IPS-20b (cell line): ENCODE results near the gene CDH13.
"Not testable (repeated sequence)": the region's sequence is repeated elsewhere in the genome, so short reads cannot be mapped to it uniquely, and the experiment has no call there.

ENCODE experiments used
- H3K27ac ChIP-seq: one replicate; pipeline ENCODE4 v1.5.1; 2013; ENCODE audit warnings: low read length
- H3K27me3 ChIP-seq: 2 replicates; pipeline ENCODE4 v1.6.1; 2013; ENCODE audit warnings: mild to moderate bottlenecking, low read length, inconsistent platforms; ENCODE audit not compliant: insufficient read depth
- H3K36me3 ChIP-seq: 2 replicates; pipeline ENCODE4 v1.6.1; 2013; ENCODE audit warnings: low read depth, mild to moderate bottlenecking, inconsistent platforms, low read length, moderate library complexity; ENCODE audit not compliant: insufficient read depth
- H3K4me1 ChIP-seq: 2 replicates; pipeline ENCODE4 v1.6.1; 2013; ENCODE audit warnings: mild to moderate bottlenecking, control low read depth, inconsistent platforms, low read length, moderate library complexity; ENCODE audit not compliant: insufficient read depth
- H3K4me3 ChIP-seq: 2 replicates; pipeline ENCODE4 v1.5.1; 2013; ENCODE audit warnings: mild to moderate bottlenecking, low read length, inconsistent platforms
- H3K9ac ChIP-seq: 2 replicates; pipeline ENCODE4 v1.6.1; 2013; ENCODE audit warnings: low read depth, mild to moderate bottlenecking, inconsistent platforms, low read length, moderate library complexity
- H3K9me3 ChIP-seq: 2 replicates; pipeline ENCODE4 v1.6.1; 2013; ENCODE audit warnings: mild to moderate bottlenecking, low read depth, low read length, inconsistent platforms; ENCODE audit not compliant: insufficient read depth

Gene CDH13

GRCh38 chr16:82911925-82912324 lies 285.2 kb downstream of the CDH13 start:
- Histone ChIP-seq H3K27me3 (no peaks in the 10 kb centered on the region), H3K9me3 (no peaks in the 10 kb centered on the region), H3K4me1 (no peaks in the 10 kb centered on the region), H3K36me3 (no peaks in the 10 kb centered on the region), H3K4me3 (no peak overlapping the region), H3K9ac (no peak overlapping the region), H3K27ac (no peak overlapping the region)

GRCh38 chr16:82915139-82915824 lies 288.5 kb downstream of the CDH13 start:
- H3K36me3 ChIP-seq: no peaks in the 10 kb centered on the region
- H3K4me1 ChIP-seq: no peaks in the 10 kb centered on the region
- no peak overlapping the region for H3K9ac ChIP-seq
- H3K27ac ChIP-seq: no peak overlapping the region
- no peak overlapping the region for H3K4me3 ChIP-seq
- H3K9me3 ChIP-seq: no peaks in the 10 kb centered on the region
- H3K27me3 ChIP-seq: no peaks in the 10 kb centered on the region

- Histone ChIP-seq H3K9me3 (no peaks in the 10 kb centered on the region), H3K4me3 (no peak overlapping the region), H3K9ac (no peak overlapping the region), H3K4me1 (no peaks in the 10 kb centered on the region), H3K27me3 (no peaks in the 10 kb centered on the region), H3K36me3 (no peaks in the 10 kb centered on the region), H3K27ac (no peak overlapping the region)
These were observed 291.3 kb downstream of the CDH13 start for GRCh38 chr16:82917886-82918595.

GRCh38 chr16:82924075-82924854 lies 297.5 kb downstream of the CDH13 start:
- Histone ChIP-seq H3K27me3 (no peaks in the 10 kb centered on the region), H3K36me3 (no peaks in the 10 kb centered on the region), H3K27ac (no peak overlapping the region), H3K9ac (no peak overlapping the region), H3K9me3 (no peaks in the 10 kb centered on the region), H3K4me1 (no peaks in the 10 kb centered on the region), H3K4me3 (no peak overlapping the region)

- Histone ChIP-seq H3K36me3 (no peaks in the 10 kb centered on the region), H3K9ac (no peak overlapping the region), H3K4me1 (no peaks in the 10 kb centered on the region), H3K27ac (no peak overlapping the region), H3K27me3 (no peaks in the 10 kb centered on the region), H3K4me3 (no peak overlapping the region), H3K9me3 (no peaks in the 10 kb centered on the region)
These were observed 299.7 kb downstream of the CDH13 start for GRCh38 chr16:82926500-82926899.

- not testable (repeated sequence) for H3K27ac ChIP-seq, H3K36me3 ChIP-seq, H3K9ac ChIP-seq, H3K27me3 ChIP-seq, H3K4me1 ChIP-seq, H3K4me3 ChIP-seq
- peaks cover 17% of the 10 kb centered on the region for H3K9me3 ChIP-seq
These were observed 307.2 kb downstream of the CDH13 start for GRCh38 chr16:82933933-82934332.

GRCh38 chr16:82935766-82936165 lies 309.0 kb downstream of the CDH13 start:
- Histone ChIP-seq H3K27ac (no peak overlapping the region), H3K9ac (no peak overlapping the region), H3K9me3 (peaks cover 17% of the 10 kb centered on the region), H3K4me1 (no peaks in the 10 kb centered on the region; the same call in 1 of the 2 replicates), H3K27me3 (no peaks in the 10 kb centered on the region), H3K4me3 (no peak overlapping the region), H3K36me3 (no peaks in the 10 kb centered on the region)

- H3K9ac ChIP-seq: no peak overlapping the region
- peaks cover 17% of the 10 kb centered on the region for H3K9me3 ChIP-seq
- H3K4me3 ChIP-seq: no peak overlapping the region
- no peak overlapping the region for H3K27ac ChIP-seq
- H3K27me3 ChIP-seq: no peaks in the 10 kb centered on the region
- no peaks in the 10 kb centered on the region for H3K36me3 ChIP-seq
- no peaks in the 10 kb centered on the region; the same call in 1 of the 2 replicates for H3K4me1 ChIP-seq
These were observed 310.3 kb downstream of the CDH13 start for GRCh38 chr16:82936941-82937551.

- H3K36me3 ChIP-seq: no peaks in the 10 kb centered on the region
- H3K27me3 ChIP-seq: no peaks in the 10 kb centered on the region
- H3K9ac ChIP-seq: no peak overlapping the region
- H3K27ac ChIP-seq: no peak overlapping the region
- peaks cover 17% of the 10 kb centered on the region for H3K9me3 ChIP-seq
- H3K4me1 ChIP-seq: no peaks in the 10 kb centered on the region; the same call in 1 of the 2 replicates
- no peak overlapping the region for H3K4me3 ChIP-seq
These were observed 311.3 kb downstream of the CDH13 start for GRCh38 chr16:82937926-82938520.

- H3K9ac ChIP-seq: no peak overlapping the region
- H3K27me3 ChIP-seq: no peaks in the 10 kb centered on the region
- H3K27ac ChIP-seq: no peak overlapping the region
- H3K36me3 ChIP-seq: no peaks in the 10 kb centered on the region
- no peaks in the 10 kb centered on the region for H3K9me3 ChIP-seq
- H3K4me3 ChIP-seq: no peak overlapping the region
- no peaks in the 10 kb centered on the region; the same call in 1 of the 2 replicates for H3K4me1 ChIP-seq
These were observed 316.6 kb downstream of the CDH13 start for GRCh38 chr16:82943371-82943770.

- Histone ChIP-seq H3K9me3 (no peaks in the 10 kb centered on the region), H3K9ac (no peak overlapping the region), H3K36me3 (no peaks in the 10 kb centered on the region), H3K27me3 (no peaks in the 10 kb centered on the region), H3K27ac (no peak overlapping the region), H3K4me1 (no peaks in the 10 kb centered on the region), H3K4me3 (no peak overlapping the region)
These were observed 318.8 kb downstream of the CDH13 start for GRCh38 chr16:82945420-82946101.
